GM18951 (cell line): ENCODE results near the gene IBA57.

ENCODE experiments used
- POLR2A ChIP-seq: IDR thresholded peaks from 4 replicates; pipeline ENCODE4 v1.6.1; 2011; ENCODE audit warnings: mild to moderate bottlenecking; ENCODE audit not compliant: insufficient read length, insufficient read depth; ENCODE audit errors: extremely low read depth
- in situ Hi-C: fragments of 300-500 bp; cut with MboI; formaldehyde crosslinking; loops from one replicate; pipeline ENCODE4 v1.12.0; 2022; ENCODE audit warnings: low sequenced_read_pairs, mixed read lengths, inconsistent platforms; ENCODE audit not compliant: unreplicated experiment

Gene IBA57

GRCh38 chr1:228148935-228149405 lies 16.6 kb upstream of the IBA57 start:
- TF ChIP-seq POLR2A, result no peak
- in situ Hi-C loops, result no loop called here

- in situ Hi-C loops, result no loop called here
- no peak for TF ChIP-seq POLR2A
These were observed 16.0 kb upstream of the IBA57 start, which contains the start of gene GJC2 for GRCh38 chr1:228149406-228150119. Gene GJC2 (plus strand): TSS chr1:228149930. CDS start chr1:228157759, 7,829 bp downstream.

- no peak for TF ChIP-seq POLR2A
- in situ Hi-C loops, result no loop called here
These were observed 15.5 kb upstream of the IBA57 start for GRCh38 chr1:228150120-228150460.

GRCh38 chr1:228150461-228151179 lies 15.0 kb upstream of the IBA57 start:
- in situ Hi-C loops, result no loop called here
- TF ChIP-seq POLR2A, result no peak

- no peak for TF ChIP-seq POLR2A
- in situ Hi-C loops, result no loop called here
These were observed 14.3 kb upstream of the IBA57 start for GRCh38 chr1:228151180-228151925.

- in situ Hi-C loops, result no loop called here
- no peak for TF ChIP-seq POLR2A
These were observed 13.3 kb upstream of the IBA57 start for GRCh38 chr1:228152097-228152917.

- TF ChIP-seq POLR2A, result no peak
- in situ Hi-C loops, result no loop called here
These were observed 12.7 kb upstream of the IBA57 start for GRCh38 chr1:228152918-228153258.

GRCh38 chr1:228154021-228154669 lies 11.5 kb upstream of the IBA57 start:
- in situ Hi-C loops, result no loop called here
- no peak for TF ChIP-seq POLR2A

GRCh38 chr1:228154670-228155571 lies 10.7 kb upstream of the IBA57 start:
- TF ChIP-seq POLR2A, result no peak

GRCh38 chr1:228155596-228156514 lies 9.7 kb upstream of the IBA57 start:
- no peak for TF ChIP-seq POLR2A
- in situ Hi-C loops, result no loop called here

More at GRCh38 chr1:228154670-228155571, 10.7 kb upstream of the IBA57 start:
- in situ Hi-C loops, result no loop called here

- no peak for TF ChIP-seq POLR2A
- in situ Hi-C loops, result no loop called here
These were observed 9.1 kb upstream of the IBA57 start for GRCh38 chr1:228156515-228156881.
